A673 (cell line): ENCODE data around the gene SRRM1. TPM values are rescaled to one million over a fixed set of nuclear protein-coding genes. Genes with fewer than 3 reads are reported as not detected.

Source experiments
- BruUV-seq: library from RNA; stranded (reverse); fragments of 400-500 nt; replicated peaks from 2 replicates; lab custom pipeline; 2021; lab: Mats Ljungman, UMichigan
- CTCF ChIA-PET: fragments of 300-600 bp; sonication (Branson Sonifier 250); formaldehyde crosslinking; loops from one replicate; lab custom pipeline; 2022; ENCODE audit warnings: antibody characterized with exemption; lab: Charles Lee
- POLR2A ChIA-PET: fragments of 300-600 bp; sonication (Branson Sonifier 250); formaldehyde crosslinking; loops from one replicate; lab custom pipeline; 2022; ENCODE audit warnings: antibody characterized with exemption; ENCODE audit not compliant: low non-redundant PET; lab: Charles Lee
- DNase-seq: peaks from one replicate; pipeline ENCODE4 v3.0.0-alpha.2; 2015; ENCODE audit warnings: low spot score
- H3K27ac ChIP-seq: fragments of 200-600 bp; sonication (generic); 2 replicates; pipeline ENCODE4 v1.5.1; 2016; ENCODE audit warnings: mixed run types, low read depth, mild to moderate bottlenecking, mixed read lengths, antibody characterized with exemption, low read length; ENCODE audit not compliant: poor library complexity, severe bottlenecking
- H3K27me3 ChIP-seq: fragments of 200-600 bp; sonication (generic); replicated peaks from 2 replicates; pipeline ENCODE4 v1.6.1; 2017; ENCODE audit warnings: mixed run types, low read depth, mild to moderate bottlenecking, mixed read lengths, antibody characterized with exemption, low read length; ENCODE audit not compliant: insufficient read depth, poor library complexity
- H3K36me3 ChIP-seq: fragments of 200-600 bp; sonication (generic); 2 replicates; pipeline ENCODE4 v1.6.1; 2016; ENCODE audit warnings: mixed run types, mild to moderate bottlenecking, mixed read lengths, antibody characterized with exemption, low read length; ENCODE audit not compliant: insufficient read depth, poor library complexity, severe bottlenecking
- H3K4me1 ChIP-seq: fragments of 200-600 bp; sonication (generic); 2 replicates; pipeline ENCODE4 v1.6.1; 2017; ENCODE audit warnings: mixed run types, mild to moderate bottlenecking, mixed read lengths, antibody characterized with exemption, low read length; ENCODE audit not compliant: insufficient read depth, poor library complexity, severe bottlenecking
- H3K4me3 ChIP-seq: fragments of 200-600 bp; sonication (generic); 2 replicates; pipeline ENCODE4 v1.5.1; 2016; ENCODE audit warnings: low read depth, mixed run types, mild to moderate bottlenecking, mixed read lengths, low read length; ENCODE audit not compliant: poor library complexity, severe bottlenecking
- H3K9me3 ChIP-seq: fragments of 200-600 bp; sonication (generic); 2 replicates; pipeline ENCODE4 v1.6.1; 2016; ENCODE audit warnings: mixed run types, low read depth, mild to moderate bottlenecking, mixed read lengths, antibody characterized with exemption, low read length; ENCODE audit not compliant: poor library complexity, severe bottlenecking
- EZH2 ChIP-seq: fragments of 200-600 bp; sonication (generic); IDR thresholded peaks from 2 replicates; pipeline ENCODE4 v1.6.1; 2017; ENCODE audit warnings: borderline replicate concordance, low read depth, mild to moderate bottlenecking, mixed read lengths, antibody characterized with exemption, low read length; ENCODE audit not compliant: poor library complexity, severe bottlenecking
- intact Hi-C: fragments of 100-400 bp; cut with micrococcal nuclease; formaldehyde crosslinking; loops from one replicate; pipeline ENCODE4 v1.10.0; 2022; ENCODE audit not compliant: unreplicated experiment
- total RNA-seq: library from RNA; stranded (reverse); gene quantifications from 2 replicates; pipeline ENCODE4 v1.2.3, GENCODE V29; 2021
- TF ChIP-seq, protein P1 (sequence below): fragments of 300-800, 200-600 bp; sonication (generic); conservative IDR thresholded peaks from 2 replicates; pipeline ENCODE4 v1.5.1; 2017; ENCODE audit warnings: low read depth, mild to moderate bottlenecking, antibody characterized with exemption, low read length, moderate library complexity, mixed read lengths

SRRM1 gene
- total RNA-seq, 1 experiment from 2014 or later: 185 TPM

DNA sequence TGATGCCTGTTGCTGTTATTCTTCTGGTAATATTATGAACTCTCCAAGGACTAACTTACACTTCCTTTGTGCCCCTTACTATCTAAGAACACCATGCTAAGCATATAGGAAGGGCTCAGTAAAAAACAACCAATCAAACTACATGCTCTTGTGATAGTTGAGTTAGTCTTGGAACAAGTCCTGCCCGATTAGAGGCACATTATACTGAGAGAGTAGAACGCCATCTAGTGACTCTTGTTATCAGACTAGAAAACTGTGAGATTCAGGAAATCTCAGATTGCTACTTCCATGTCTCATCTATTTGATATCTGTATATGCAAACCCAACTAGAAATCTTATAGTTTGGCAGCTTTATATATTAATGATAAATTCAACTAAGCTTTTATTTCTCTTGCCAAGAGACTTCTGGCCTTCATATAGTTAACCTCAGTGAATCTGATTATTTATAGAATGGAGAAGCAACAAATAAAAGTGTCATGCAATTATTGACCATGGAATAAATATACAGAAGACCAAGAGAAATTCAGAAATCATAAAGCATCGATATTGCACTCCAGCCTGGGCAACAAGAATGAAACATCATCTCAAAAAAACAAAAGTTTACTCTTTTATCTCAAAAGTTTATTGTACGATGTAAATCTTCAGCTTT, 7.8 kb upstream of the SRRM1 start:
- no TSS peak for BruUV-seq
- H3K9me3 ChIP-seq: no peaks in the 10 kb centered on the region
- no peak overlapping the region for H3K4me3 ChIP-seq
- POLR2A ChIA-PET: no interaction called here
- no peaks in the 10 kb centered on the region for H3K27me3 ChIP-seq
- no peaks in the 10 kb centered on the region for H3K36me3 ChIP-seq
- no peak overlapping the region for H3K27ac ChIP-seq
- peaks cover 4% of the 10 kb centered on the region for H3K4me1 ChIP-seq
- intact Hi-C loops: loop anchor here (2.0 to 10.0 kb wide), 3 partner anchors 91 to 437 kb away; no protein-coding TSS in a partner anchor
- CTCF ChIA-PET: no interaction called here
- peak; percentile 86 for DNase-seq
- TF ChIP-seq EZH2: no peak
- TF ChIP-seq, protein P1, sequence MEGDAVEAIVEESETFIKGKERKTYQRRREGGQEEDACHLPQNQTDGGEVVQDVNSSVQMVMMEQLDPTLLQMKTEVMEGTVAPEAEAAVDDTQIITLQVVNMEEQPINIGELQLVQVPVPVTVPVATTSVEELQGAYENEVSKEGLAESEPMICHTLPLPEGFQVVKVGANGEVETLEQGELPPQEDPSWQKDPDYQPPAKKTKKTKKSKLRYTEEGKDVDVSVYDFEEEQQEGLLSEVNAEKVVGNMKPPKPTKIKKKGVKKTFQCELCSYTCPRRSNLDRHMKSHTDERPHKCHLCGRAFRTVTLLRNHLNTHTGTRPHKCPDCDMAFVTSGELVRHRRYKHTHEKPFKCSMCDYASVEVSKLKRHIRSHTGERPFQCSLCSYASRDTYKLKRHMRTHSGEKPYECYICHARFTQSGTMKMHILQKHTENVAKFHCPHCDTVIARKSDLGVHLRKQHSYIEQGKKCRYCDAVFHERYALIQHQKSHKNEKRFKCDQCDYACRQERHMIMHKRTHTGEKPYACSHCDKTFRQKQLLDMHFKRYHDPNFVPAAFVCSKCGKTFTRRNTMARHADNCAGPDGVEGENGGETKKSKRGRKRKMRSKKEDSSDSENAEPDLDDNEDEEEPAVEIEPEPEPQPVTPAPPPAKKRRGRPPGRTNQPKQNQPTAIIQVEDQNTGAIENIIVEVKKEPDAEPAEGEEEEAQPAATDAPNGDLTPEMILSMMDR: peak; percentile 82

DNA sequence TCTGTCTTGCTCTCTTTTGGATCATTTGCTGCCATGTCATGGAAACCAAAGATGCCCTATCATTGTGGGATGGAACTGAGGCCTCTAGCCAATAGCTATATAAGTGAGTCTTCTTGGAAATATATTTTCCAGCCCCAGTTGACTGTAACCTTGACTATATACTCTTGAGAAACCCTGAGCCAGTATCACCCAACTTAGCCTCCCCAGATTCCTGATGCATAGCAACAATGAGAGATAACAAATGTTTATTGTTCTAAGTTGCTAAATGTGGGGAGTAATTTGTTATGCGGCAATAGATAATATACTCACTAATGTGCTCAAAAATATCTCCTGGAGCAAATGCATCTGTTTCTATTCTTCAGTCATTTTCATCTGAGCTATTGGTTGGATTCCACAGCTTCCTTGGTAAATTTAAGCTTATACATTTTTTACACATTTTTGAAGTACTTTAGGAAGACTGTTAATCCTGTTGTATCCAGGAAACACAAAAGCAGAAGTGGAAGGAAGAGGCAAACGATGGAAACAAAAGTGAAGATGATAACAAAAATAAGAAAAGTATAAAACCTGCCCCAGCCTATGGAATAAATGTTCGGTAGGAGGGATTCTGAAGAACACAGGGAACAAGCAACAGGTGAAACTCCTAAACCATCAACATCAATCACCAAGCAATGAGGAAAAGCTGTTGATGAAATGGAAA, 6.3 kb upstream of the SRRM1 start:
- Histone ChIP-seq H3K36me3 (no peaks in the 10 kb centered on the region), H3K27ac (no peak overlapping the region), H3K27me3 (no peaks in the 10 kb centered on the region), H3K4me1 (peaks cover 4% of the 10 kb centered on the region), H3K9me3 (no peaks in the 10 kb centered on the region), H3K4me3 (no peak overlapping the region)
- TF ChIP-seq, protein P1: no peak
- no peak for TF ChIP-seq EZH2
- no peak for DNase-seq
- POLR2A ChIA-PET: no interaction called here
- BruUV-seq: no TSS peak
- intact Hi-C loops: loop anchor here (5.0 to 10.0 kb wide), 2 partner anchors 92 to 245 kb away; no protein-coding TSS in a partner anchor
- CTCF ChIA-PET: interaction anchor here (0.6 kb wide), 1 partner anchor 1579 kb away, joined by 3 read pairs; no protein-coding TSS in a partner anchor

DNA sequence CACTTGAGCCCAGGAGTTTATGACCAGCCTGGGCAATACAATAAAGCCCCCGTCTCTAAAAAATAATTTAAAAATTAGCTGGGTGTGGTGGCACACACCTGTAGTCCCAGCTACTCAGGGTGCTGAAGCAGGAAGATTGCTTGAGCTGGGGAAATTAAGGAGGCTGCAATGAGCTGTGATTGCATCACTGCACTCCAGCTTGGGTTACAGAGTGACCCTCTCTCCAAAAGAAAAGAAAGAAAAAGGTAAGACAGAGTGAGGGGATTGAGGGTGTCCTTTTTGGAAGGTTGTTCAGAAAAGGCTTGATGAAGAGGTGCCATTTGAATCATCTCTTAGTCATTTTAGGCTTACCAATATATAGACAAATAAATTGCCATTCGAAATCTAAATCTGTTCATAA, 4.0 kb upstream of the SRRM1 start:
- no TSS peak for BruUV-seq
- POLR2A ChIA-PET: no interaction called here

More for the DNA sequence above, 4.0 kb upstream of the SRRM1 start:
- DNase-seq: no peak
- no peak overlapping the region for H3K4me3 ChIP-seq
- CTCF ChIA-PET: interaction anchor here (1.2 kb wide), 1 partner anchor 230 kb away, joined by 4 read pairs; no protein-coding TSS in a partner anchor
- no peaks in the 10 kb centered on the region for H3K9me3 ChIP-seq
- peaks cover 4% of the 10 kb centered on the region for H3K4me1 ChIP-seq
- no peaks in the 10 kb centered on the region for H3K27me3 ChIP-seq
- no peaks in the 10 kb centered on the region for H3K36me3 ChIP-seq
- no peak for TF ChIP-seq EZH2
- TF ChIP-seq, protein P1: no peak
- no peak overlapping the region for H3K27ac ChIP-seq
- intact Hi-C loops: loop anchor here (5.0 to 10.0 kb wide), 2 partner anchors 94 to 247 kb away; no protein-coding TSS in a partner anchor
